D721Med (cell line): ENCODE data around the gene HAGHL.

ENCODE experiments used
- DNase-seq: peaks from one replicate; pipeline ENCODE4 v3.0.0; 2011; ENCODE audit warnings: low spot score; ENCODE audit not compliant: insufficient read length
- FAIRE-seq: peaks from 2 replicates; lab custom pipeline; 2011; peaks lifted over from hg19 to GRCh38; lab: Jason Lieb, UNC
- TF ChIP-seq, protein P1 (sequence below): IDR thresholded peaks from 2 replicates; pipeline ENCODE4 v1.5.1; 2012; ENCODE audit warnings: mild to moderate bottlenecking, control low read depth; ENCODE audit not compliant: insufficient read depth; ENCODE audit errors: missing control alignments

HAGHL gene

DNA sequence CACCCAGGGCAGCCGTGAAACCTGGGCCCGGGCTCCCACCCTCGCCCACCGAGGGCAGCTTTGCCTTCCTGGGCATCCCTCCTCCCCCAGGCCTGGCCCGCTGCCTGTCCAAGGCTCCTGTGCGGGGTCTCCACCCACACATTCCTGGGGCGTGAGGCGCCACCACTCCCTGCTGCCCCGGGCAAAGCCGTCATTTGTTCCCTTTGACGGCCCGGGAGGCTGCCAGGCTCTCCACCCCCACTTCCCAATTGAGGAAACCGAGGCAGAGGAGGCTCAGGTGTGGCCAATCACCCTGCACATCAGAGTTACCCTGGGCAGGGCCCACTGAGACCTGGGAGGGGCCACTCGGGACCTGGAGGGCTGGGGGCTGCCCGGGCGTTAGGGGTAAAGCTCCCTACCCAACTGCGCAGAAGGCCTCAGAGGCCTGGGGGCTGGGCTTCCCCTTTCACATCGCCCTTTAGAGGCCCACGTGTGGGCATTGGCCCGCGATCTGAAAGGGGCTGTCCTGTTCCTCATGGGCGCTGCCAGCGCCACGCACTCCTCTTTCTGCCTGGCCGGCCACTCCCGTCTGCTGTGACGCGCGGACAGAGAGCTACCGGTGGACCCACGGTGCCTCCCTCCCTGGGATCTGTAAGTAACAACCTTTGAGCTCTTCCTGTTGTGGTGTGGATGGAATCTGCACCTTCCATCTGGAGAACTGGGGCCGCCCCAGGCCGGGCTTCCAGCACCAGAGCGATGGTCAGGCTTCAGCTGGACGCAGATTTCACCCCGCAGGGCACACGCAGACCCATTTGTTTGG lies 33.8 kb downstream of the HAGHL start, which contains the start of gene MSLN:
Gene MSLN (plus strand): TSS at position 190 of the 799 bp plus-strand sequence. CDS start 1,947 bp downstream, outside the sequence.
- TF ChIP-seq, protein P1, sequence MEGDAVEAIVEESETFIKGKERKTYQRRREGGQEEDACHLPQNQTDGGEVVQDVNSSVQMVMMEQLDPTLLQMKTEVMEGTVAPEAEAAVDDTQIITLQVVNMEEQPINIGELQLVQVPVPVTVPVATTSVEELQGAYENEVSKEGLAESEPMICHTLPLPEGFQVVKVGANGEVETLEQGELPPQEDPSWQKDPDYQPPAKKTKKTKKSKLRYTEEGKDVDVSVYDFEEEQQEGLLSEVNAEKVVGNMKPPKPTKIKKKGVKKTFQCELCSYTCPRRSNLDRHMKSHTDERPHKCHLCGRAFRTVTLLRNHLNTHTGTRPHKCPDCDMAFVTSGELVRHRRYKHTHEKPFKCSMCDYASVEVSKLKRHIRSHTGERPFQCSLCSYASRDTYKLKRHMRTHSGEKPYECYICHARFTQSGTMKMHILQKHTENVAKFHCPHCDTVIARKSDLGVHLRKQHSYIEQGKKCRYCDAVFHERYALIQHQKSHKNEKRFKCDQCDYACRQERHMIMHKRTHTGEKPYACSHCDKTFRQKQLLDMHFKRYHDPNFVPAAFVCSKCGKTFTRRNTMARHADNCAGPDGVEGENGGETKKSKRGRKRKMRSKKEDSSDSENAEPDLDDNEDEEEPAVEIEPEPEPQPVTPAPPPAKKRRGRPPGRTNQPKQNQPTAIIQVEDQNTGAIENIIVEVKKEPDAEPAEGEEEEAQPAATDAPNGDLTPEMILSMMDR, result no peak
- DNase-seq (no peak), FAIRE-seq (no peak)

DNA sequence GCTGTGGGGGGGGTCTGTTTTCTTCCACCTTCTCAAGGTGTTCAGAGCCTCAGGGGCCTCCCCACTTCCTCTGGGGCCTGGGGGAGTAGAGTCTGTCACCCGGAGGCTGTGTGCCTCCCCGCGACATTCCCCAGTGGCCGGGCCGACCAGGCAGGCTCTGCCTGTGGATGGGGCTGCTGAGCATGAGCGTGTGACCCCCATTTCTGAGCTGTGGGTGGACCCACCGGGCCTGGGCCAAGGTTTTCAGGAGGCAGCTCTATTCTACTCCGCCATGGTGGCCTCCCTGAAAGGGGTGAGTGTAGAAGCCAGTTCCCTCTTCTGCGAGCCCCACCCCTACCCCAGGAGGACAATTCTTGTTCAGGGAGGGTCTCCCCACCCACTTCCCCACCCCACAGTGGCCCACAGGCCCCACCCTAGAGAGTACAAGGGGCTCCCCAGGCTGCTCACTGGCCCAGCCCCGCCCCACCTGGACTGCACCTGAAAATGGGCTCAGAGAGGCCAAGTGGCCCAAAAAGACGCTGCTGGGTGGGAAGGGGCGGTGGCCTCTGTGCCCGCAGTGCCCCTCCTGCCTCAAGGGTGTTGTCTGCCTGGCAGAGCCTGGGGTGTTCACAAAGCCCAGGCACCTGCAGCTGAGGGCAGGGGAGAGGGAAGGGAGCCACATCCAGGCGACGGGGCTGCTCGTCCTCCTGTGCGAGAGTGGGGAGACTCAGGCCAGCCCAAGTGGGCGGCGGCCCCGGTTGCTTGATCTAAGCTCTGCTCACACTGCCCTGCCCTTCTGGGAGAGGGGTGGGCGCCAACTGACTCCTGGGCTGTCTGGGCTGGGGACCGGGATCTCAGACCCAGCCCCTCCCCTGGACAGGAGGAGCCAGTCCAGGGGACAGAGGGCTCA lies 35.0 kb downstream of the HAGHL start:
- TF ChIP-seq, protein P1, result no peak
- DNase-seq (no peak), FAIRE-seq (no peak)

DNA sequence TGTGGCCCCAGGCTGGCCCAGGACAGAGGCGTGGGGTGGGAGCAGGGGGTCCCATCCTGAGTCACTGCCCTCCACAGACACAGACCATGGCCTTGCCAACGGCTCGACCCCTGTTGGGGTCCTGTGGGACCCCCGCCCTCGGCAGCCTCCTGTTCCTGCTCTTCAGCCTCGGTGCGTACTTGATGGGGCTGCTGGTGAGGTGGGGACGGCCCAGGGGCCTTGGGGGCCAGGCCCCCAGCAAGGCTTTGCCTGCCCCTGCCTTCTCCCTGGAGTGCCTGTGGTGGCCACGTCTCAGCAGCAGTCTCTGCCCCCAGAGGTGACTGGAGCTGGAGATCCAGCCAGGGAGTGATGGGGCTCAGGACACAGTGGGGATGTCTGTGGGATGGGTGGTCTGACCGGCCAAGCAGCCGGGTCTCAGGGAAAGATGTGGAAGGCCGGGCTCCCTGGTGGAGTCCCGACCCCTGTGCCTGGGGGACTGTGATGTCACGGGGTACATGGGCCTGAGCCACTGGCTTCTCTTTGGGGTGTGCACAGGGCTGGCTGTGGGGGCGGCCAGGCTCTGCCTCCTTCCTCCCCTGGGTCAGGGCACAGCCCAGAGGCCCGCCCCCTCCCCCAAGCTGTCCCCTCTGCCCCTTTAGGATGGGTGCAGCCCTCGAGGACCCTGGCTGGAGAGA lies 35.8 kb downstream of the HAGHL start:
- TF ChIP-seq, protein P1, result no peak
- DNase-seq (no peak), FAIRE-seq (no peak)

DNA sequence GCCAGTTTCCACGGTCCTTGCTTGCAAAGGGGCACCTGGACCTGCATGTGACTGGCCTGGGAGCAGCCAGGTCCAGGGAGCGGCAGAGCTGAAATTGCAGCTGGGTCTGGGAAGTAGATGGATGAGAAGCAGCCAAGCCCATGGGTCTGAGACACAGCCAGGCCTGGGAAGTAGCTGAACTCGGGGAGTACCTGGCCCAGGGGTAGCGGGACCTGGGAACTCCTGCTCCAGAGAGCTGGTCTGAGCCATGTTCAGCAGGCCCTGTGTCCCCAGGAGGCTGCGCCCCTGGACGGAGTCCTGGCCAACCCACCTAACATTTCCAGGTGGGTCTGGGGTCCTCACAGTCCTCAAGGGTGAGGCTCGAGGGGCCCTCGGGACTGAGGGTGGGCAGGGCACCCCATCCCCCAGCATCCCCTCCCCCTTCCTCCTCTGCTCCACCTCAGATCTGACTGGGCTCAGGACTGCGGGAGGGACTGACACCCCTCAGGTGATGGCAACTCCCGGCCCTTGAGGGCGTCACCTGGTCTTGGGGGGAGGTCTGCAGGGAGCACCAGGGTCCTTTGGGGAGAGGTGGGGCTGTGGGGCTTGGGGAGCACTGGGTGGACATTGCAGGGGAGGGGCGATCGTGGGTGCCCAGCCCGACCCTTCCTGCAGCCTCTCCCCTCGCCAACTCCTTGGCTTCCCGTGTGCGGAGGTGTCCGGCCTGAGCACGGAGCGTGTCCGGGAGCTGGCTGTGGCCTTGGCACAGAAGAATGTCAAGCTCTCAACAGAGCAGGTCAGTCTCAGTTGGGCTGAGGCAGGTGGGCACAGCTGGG lies 36.7 kb downstream of the HAGHL start:
- no peak for FAIRE-seq
- TF ChIP-seq, protein P1, result no peak
- no peak for DNase-seq

DNA sequence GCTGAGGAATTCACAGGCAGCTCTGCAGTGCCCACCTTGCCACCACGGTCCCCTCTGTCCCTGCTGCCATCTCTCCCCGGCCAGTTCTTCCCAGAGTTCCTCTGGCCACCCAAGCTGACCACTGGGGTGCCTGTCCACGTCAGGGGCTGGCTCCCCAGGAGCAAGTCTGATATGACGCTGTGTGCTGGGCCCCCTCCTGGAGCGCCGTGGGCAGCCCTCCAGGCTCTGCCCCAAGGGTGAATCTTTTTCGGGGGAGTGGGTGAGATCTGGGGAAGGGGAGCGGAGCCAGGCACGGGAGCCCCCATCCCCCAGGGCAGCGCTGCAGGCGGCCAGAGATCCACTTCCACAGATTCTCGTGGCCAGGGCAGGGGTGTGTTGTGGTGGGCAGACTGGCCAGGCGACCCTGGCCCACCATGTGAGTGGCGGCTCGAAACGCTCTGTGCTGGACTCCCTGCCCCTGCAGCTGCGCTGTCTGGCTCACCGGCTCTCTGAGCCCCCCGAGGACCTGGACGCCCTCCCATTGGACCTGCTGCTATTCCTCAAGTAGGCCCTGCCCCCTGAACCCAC lies 37.4 kb downstream of the HAGHL start:
- DNase-seq (no peak), FAIRE-seq (no peak)
- TF ChIP-seq, protein P1, result no peak
